NCI-H2227 (cell line): Measurements from ENCODE around the gene HRH2.

Experiments used
- DNase-seq: peaks from one replicate; lab custom pipeline; 2025; ENCODE audit not compliant: unreplicated experiment; lab: John Stamatoyannopoulos, UW

Gene HRH2

DNA sequence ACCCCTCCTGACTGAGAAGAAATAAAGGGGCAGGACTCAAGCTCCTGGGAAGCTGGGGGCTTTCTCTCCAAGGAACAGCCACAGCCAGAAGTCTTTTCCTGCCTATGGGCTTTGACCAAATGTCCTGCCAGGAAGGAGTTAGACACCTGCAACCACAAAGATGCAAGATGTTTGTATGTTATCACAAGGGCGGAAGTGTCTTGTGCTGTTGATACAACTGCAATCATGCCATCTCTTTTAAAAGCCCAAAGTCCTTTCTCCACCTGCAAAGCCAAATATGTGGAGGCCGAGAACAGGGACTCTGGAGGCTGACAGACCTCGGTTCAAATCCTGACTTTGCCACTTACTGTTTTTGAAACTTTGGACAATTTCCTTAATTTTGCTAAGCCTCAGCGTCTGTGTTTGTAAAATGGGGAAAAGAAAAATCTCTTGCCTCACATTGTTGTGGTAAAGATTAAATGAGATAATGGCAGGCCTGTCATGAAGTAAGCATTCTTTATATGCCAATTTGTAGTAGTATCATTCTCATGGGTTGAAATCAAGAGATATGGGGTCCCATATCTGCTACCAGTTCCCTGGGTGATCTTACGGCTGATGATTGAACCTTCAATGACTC is 17.0 kb downstream of the HRH2 start:
- no peak for DNase-seq

DNA sequence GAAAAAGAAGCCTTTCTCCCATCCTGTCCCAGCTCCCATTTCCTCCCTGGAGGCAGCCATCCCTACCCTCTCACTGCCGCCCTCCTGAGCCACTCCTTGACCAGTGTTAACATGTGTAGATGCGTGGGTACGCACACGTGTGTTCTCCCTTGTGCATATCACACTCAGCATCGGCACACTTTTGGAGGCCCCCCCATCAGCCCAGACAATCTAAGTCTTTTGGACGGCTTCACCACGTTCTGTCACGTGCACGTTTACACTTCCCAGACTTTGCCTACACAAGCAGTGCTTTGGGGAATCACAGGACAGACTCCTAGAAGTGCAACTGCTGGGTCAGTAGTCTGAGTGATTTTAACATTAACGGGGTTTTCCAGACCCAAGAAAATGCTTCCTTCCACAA is 18.0 kb downstream of the HRH2 start:
- no peak for DNase-seq

- no peak for DNase-seq
Measured at GRCh38 chr5:175677571-175677970, 19.7 kb downstream of the HRH2 start.

- DNase-seq: peak; percentile 9
Measured at GRCh38 chr5:175678074-175678473, 20.2 kb downstream of the HRH2 start.

- no peak for DNase-seq
Measured at GRCh38 chr5:175679411-175679810, 21.5 kb downstream of the HRH2 start.

GRCh38 chr5:175680020-175680419 is 22.1 kb downstream of the HRH2 start:
- no peak for DNase-seq

- DNase-seq: no peak
Measured at GRCh38 chr5:175680463-175680862, 22.6 kb downstream of the HRH2 start.

DNA sequence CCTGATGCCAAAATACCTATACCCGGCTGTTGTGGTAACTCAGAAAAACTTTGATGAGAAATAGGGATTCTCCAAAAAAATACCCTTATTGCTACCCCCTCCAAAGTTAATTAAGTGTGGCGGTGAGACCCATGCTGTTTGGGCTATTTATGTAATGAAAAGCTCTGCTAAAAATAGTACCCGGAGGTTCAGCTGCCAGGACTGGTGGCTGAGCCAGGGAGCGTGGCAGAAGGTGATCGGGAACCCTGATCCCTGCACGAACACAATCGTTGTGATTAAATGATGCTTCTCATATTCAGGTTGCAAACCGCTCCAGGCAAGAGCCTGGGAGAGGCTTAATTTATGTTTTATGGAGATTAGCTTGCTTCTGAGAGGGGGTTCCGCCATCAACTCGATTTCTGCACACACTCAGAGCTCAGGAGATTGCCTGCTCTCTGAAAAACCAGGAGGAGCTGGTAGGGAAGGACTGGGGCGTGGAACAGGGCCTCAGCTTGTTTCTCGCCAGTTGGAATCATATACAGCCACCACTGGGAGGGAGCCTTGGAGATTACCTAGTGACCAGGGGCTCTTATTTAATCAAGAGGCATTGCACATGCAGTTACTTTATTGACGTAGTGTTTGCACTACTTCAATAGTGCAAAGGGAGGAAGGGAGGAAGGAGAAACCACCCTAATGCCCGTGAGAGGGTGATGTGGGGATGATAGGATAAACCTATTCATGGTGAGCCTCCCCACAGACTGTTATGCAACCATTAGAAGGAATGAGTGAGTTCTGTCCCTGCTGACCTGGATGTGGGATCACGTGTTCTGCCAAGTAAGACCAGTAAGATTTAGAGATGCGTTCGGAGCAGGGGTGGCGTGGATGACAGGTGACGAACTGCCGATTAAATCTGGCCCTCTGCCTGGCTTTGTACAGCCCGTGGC is 23.4 kb downstream of the HRH2 start:
- DNase-seq: no peak

GRCh38 chr5:175681968-175682340 is 24.1 kb downstream of the HRH2 start:
- no peak for DNase-seq

GRCh38 chr5:175682664-175683063 is 24.8 kb downstream of the HRH2 start:
- DNase-seq: no peak

DNA sequence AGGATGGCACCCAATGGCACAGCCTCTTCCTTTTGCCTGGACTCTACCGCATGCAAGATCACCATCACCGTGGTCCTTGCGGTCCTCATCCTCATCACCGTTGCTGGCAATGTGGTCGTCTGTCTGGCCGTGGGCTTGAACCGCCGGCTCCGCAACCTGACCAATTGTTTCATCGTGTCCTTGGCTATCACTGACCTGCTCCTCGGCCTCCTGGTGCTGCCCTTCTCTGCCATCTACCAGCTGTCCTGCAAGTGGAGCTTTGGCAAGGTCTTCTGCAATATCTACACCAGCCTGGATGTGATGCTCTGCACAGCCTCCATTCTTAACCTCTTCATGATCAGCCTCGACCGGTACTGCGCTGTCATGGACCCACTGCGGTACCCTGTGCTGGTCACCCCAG is 25.4 kb downstream of the HRH2 start:
- DNase-seq: no peak

- no peak for DNase-seq
Measured at GRCh38 chr5:175683921-175684320, 26.1 kb downstream of the HRH2 start.

DNA sequence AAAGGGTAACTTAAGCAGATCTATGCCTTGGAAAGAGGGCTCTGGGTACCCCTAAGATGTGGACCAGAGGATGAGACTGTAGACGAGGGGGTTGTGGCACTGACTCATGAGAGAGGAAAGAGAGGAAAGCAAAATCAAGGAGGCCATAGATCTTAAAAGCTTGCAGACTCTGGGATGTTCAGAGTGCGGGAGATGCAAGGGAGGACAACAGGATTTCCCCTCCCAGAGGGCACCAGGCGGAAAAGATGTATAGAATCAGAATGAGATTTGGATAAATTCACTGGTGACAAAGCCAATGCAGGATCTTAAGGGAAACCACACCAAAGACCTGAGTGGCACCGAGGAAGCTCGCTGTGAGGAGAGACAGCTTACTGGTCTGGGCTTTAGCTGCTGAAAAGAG is 27.1 kb downstream of the HRH2 start:
- DNase-seq: no peak

DNA sequence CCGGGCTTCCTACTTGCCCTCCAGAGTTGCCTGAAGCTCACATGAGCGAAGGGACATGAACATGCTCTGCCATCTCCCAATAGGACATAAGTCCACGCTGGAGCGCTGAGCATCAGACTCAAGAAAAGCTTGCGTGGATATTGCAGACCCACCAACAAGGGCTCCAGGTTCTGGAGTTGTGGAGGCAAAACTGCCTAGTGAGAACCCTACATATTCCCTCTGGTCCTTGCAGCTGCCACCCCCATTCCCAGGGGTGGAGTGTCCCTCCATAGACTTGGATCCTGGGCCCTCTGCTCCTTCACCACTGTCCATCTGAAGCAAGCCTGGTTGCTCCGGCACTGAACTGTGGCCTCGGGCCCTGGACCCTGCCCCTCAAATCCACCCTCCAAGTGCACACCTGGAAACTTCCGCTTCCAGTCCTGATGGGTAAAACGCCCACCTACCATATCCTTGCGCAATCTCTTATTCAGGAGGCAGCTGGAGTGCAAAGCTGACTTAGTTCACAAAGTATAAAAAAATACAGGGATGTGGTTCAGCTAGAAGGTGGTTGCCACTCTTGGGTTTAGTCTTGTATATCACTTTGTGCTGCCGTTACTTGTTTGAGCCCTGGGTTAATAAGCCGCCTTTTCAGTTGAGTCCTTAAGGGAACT is 28.0 kb downstream of the HRH2 start:
- DNase-seq: no peak

DNA sequence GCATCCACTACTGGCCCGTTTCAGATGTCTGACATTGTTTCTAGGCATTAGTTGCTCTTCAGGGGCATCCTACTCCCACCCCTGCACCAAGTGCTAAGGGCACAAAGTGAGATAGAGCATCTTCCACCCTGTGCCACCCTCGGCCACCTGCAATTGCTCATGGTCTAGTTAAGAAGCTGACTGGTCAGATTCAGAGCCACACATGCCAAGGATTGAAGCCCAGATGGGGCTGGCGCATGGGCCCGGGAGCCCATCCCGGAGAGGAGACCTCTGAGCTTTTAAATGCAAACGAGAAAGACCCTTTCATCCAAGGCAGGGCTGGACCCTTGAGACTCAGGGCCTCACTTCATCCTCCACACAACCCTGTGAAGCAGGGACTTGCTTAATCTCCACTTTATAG is 28.5 kb downstream of the HRH2 start:
- DNase-seq: no peak

- no peak for DNase-seq
Measured at GRCh38 chr5:175686826-175687225, 29.0 kb downstream of the HRH2 start.

DNA sequence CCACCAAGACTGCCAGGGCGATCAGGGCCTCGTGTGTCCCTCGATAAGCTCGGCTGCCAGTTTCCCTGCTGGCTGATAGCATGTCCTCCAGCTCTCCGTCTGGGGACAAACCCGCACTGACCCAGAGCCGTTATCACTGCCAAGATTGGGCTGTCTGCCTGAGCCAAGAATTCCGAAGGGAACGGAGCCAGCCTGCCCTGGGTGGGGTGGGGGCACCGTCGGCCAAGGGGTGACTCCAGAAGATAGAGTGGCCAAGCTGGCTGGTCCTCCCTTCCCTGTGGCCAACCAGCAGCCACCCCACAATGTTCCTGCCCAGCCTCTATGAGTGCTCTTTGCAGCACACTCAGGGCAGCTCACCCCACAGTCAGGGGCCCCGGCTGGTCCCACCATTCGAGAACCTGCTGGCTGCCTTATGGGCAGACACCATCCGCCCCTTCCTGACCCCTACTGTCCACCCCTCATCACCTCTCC is 29.4 kb downstream of the HRH2 start:
- no peak for DNase-seq

DNA sequence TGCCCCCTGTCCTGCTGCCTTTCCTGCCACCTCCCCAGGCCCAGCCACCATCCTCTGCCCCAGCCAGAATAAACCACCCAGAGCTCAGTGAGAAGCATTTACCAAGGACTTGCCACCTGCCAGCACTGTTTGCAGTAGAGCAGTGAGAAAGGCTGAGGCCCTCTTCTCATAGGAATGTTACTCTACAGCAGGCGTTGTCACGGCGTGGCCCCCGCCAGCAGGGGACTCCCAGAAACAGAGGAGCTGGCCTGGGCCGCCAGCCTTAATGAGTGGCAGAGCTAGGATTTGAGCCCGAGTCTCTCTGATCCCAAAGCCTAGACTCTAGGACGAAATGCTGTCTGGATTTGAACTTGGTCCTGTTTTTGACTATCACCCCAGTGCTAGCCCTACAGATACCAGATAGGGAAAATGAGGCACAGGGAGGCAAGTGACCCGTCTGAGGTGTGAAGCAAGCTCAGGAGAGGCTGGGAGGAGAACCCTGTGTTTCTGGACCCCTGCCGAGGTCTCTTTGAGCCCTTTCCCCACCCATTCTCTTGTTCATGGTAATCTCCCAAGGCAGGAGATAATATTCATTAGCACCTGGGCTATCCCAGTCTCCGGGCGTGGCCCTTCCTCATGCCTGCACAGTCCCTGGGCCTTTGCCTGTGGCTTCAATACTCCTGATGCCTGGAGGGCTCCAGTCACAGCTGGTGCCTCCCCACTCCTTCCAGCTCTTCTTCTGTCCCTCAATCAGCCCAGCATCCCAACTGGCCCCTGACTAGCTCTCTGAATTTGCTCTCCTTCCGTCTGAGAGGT is 30.7 kb downstream of the HRH2 start:
- DNase-seq: no peak

- DNase-seq: no peak
Measured at GRCh38 chr5:175689147-175689991, 31.5 kb downstream of the HRH2 start.

GRCh38 chr5:175690025-175690424 is 32.2 kb downstream of the HRH2 start:
- no peak for DNase-seq
